Colonic mucosa (tissue), 4 donors: ENCODE results near the gene SPRN. TPM values are rescaled to one million over a fixed set of nuclear protein-coding genes. Genes with fewer than 3 reads are reported as not detected.
A peak's percentile ranks its signal among the peaks of the same experiment; 100 is the strongest.

ENCODE experiments used
- DNase-seq: peaks from one replicate; pipeline ENCODE4 v3.0.0-alpha.2; 2020
- H3K27ac ChIP-seq: fragments of 200-600 bp; one replicate; pipeline ENCODE4 v1.8.0; 2021
- H3K27me3 ChIP-seq: fragments of 200-600 bp; one replicate; pipeline ENCODE4 v1.8.0; 2021
- H3K36me3 ChIP-seq: fragments of 200-600 bp; one replicate; pipeline ENCODE4 v1.8.0; 2021
- H3K4me1 ChIP-seq: fragments of 200-600 bp; one replicate; pipeline ENCODE4 v1.8.0; 2021; ENCODE audit warnings: mild to moderate bottlenecking
- H3K4me3 ChIP-seq: fragments of 200-600 bp; one replicate; pipeline ENCODE4 v1.8.0; 2021
- H3K9ac ChIP-seq, 2 donors: one replicate each; pipeline ENCODE4 v1.7.0; 2013; ENCODE audit warnings: control low read depth in 2 of 2, low read depth in 2 of 2, low read length in 2 of 2
- H3K9me3 ChIP-seq: fragments of 200-600 bp; one replicate; pipeline ENCODE4 v1.8.0; 2021
- intact Hi-C: fragments of 100-400 bp; cut with DNase I; formaldehyde crosslinking; loops from one replicate; pipeline ENCODE4 v1.14.1; 2022
- total RNA-seq, 2 donors: library from RNA; stranded (reverse); fragmentation: NEBNext Ultra II Directional in 1 of 2; extraction: Animal tissue kit (Norgen Biotek cat#: 25700) in 1 of 2; gene quantifications; one replicate each; pipeline ENCODE4 v1.2.1, GENCODE V29; 2021
- TF ChIP-seq, protein P1 (sequence below): fragments of 200-600 bp; IDR thresholded peaks from one replicate; pipeline ENCODE4 v1.8.0; 2022; ENCODE audit warnings: antibody characterized with exemption, mild to moderate bottlenecking
- donor health status: healthy.
- donor health status: DM: no; HTN: no; CAD: no.
- donor health status: DM: no; HTN: no; CAD: no.

The SPRN gene
- total RNA-seq, 2 donors from 2014 or later = not detected

DNA sequence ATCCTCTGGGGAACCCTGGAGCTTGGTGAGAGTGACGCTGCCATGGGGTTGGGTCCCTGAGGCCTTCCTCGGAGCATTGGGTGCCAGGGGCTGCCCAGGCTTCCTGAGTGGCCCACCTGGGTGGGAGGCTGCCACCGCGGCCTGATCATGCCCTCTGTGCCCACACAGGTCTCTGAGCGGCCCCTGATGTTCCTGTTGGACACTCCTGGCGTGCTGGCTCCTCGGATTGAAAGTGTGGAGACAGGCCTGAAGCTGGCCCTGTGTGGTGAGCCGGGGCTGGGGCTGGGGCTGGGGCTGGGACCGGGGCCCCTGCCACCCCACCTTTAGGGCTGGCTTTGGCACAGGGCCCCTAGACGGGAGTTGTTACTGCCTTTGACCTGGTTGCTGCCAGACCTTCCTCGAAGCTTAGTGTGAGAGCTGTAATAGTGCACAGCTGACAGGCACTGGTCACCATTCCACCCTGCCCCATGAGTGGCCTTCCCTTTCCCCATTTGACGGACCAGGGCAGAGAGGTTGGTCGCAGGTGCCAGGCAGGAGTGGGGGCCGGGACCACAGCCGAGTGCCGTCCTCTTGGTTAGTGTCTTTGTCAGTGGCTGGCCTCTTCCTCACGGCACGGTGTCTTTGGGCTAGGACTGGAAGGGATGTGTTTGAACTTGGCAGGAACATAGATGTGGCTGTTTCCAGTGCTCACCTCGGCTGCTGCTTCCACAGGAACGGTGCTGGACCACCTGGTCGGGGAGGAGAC, 22.3 kb downstream of the SPRN start:
- H3K27me3 ChIP-seq = no peaks in the 10 kb centered on the region
- TF ChIP-seq, protein P1, sequence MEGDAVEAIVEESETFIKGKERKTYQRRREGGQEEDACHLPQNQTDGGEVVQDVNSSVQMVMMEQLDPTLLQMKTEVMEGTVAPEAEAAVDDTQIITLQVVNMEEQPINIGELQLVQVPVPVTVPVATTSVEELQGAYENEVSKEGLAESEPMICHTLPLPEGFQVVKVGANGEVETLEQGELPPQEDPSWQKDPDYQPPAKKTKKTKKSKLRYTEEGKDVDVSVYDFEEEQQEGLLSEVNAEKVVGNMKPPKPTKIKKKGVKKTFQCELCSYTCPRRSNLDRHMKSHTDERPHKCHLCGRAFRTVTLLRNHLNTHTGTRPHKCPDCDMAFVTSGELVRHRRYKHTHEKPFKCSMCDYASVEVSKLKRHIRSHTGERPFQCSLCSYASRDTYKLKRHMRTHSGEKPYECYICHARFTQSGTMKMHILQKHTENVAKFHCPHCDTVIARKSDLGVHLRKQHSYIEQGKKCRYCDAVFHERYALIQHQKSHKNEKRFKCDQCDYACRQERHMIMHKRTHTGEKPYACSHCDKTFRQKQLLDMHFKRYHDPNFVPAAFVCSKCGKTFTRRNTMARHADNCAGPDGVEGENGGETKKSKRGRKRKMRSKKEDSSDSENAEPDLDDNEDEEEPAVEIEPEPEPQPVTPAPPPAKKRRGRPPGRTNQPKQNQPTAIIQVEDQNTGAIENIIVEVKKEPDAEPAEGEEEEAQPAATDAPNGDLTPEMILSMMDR = no peak
- intact Hi-C loops = no loop called here
- no peak overlapping the region for H3K27ac ChIP-seq
- H3K9me3 ChIP-seq = no peaks in the 10 kb centered on the region
- no peak for DNase-seq
- peak overlapping the region in 1 of 2 donors; percentile 8 for H3K9ac ChIP-seq
- H3K36me3 ChIP-seq = peaks cover 12% of the 10 kb centered on the region
- H3K4me1 ChIP-seq = no peaks in the 10 kb centered on the region
- no peak overlapping the region for H3K4me3 ChIP-seq

DNA sequence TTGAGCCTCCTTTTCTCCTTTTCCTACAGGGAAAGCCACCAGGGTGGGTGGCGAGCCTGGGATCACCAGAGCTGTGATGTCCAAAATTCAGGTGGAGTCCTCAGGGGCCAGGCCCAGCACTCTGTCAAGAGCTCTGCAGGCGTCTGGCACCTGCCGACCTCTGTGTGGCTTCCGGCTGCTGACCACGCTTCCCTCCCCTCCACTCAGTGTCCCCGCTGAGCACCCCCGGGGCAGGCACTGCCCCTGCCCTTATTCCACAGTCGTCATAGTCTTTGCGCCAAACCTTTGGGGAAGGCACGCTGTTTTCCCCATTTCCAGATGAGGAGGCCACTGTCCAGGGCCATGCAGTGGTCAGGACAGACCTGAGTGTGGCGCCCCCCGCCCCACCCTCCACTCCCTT, 22.9 kb downstream of the SPRN start:
- TF ChIP-seq, protein P1 = no peak
- Histone ChIP-seq H3K9ac (peak overlapping the region in 1 of 2 donors; percentile 8), H3K4me3 (no peak overlapping the region), H3K36me3 (peaks cover 12% of the 10 kb centered on the region), H3K9me3 (no peaks in the 10 kb centered on the region), H3K27ac (peak overlapping the region; percentile 44), H3K4me1 (no peaks in the 10 kb centered on the region), H3K27me3 (no peaks in the 10 kb centered on the region)
- intact Hi-C loops = no loop called here
- DNase-seq = no peak

DNA sequence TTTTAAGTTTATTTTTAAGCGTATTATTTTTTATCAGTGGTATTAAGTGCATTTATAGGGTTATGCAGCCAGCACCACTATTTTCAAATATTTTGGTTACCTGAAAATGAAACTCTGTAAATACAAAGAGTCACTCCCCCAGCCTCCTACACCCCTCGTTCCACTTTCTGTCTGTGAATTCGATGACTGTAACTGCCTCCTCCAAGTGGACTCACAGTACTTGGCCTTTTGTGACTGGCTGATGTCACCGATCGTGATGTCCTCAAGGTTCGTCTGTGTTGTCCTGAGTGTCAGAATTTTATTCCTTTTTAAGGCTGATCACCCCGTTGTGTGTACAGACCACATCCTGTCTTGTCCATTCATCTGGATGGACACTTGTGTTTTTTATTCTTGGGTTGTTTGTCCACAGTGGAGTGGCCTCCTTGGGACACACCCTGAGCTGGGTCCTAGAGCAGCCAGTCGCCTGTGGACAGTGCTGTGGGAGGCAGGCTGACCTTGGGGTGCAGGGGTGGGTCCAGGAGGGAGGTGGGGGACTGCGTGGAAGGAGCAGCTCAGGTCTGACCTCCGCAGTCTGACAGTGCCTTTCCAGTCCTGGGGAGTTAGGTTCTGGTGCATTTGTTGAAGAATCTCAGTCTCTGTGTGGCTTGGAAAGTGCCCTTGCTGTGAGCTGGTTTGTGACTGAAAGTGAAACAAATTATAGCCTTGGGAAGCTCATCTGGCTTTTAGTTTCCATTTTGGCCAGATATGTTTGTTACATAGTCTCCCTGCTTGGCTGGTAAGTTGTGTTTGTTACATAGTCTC, 23.6 kb downstream of the SPRN start:
- peaks cover 12% of the 10 kb centered on the region for H3K36me3 ChIP-seq
- no peak for DNase-seq
- no peak overlapping the region for H3K4me3 ChIP-seq
- no peak overlapping the region for H3K9ac ChIP-seq
- TF ChIP-seq, protein P1 = no peak
- H3K9me3 ChIP-seq = no peaks in the 10 kb centered on the region
- H3K27me3 ChIP-seq = no peaks in the 10 kb centered on the region
- peak overlapping the region; percentile 44 for H3K27ac ChIP-seq
- intact Hi-C loops = no loop called here
- H3K4me1 ChIP-seq = no peaks in the 10 kb centered on the region

DNA sequence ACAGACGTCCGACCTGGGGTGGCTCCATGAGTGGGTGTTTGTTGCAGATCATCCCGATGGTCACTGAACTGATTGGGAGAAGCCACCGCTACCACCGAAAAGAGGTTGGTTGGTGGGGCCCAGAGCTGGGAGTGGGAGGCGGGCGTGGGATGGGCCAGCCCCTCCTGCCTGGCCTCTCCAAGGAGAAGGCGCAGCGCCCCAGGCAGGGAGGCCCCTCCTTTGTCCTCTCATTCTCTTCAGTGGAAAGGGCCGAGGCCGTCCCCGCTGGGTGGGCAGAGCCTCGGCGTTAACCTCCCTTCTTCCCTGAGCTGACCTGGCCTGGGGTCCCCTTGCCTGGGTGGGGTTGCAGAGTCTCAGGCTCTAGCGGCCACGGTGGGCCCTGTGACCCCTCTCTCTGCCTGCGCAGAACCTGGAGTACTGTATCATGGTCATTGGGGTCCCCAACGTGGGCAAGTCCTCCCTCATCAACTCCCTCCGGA, 25.3 kb downstream of the SPRN start:
- TF ChIP-seq, protein P1 = no peak
- Histone ChIP-seq H3K27me3 (no peaks in the 10 kb centered on the region), H3K4me1 (peaks cover 8% of the 10 kb centered on the region), H3K4me3 (no peak overlapping the region), H3K9ac (no peak overlapping the region), H3K36me3 (peaks cover 12% of the 10 kb centered on the region), H3K27ac (no peak overlapping the region), H3K9me3 (no peaks in the 10 kb centered on the region)
- intact Hi-C loops = no loop called here
- no peak for DNase-seq

DNA sequence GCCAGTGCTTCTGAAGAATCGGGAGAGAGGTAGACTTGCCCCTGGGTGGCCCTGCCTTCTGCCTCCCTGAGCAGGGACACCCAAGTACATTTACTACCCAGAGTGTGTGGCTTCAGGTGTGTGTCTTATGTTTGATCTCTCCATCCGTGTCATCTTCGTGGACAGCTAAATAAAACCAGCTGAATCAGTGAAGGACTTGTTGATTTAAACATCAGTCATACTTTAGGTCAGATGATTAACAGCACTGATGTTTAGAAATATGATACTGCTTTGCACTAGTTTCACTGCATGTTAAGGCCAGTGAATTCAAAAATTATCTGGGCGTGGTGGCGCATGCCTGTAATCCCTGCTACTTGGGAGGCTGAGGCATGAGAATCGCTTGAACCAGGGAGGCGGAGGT, 26.5 kb downstream of the SPRN start:
- no peak overlapping the region for H3K27ac ChIP-seq
- H3K9me3 ChIP-seq = no peaks in the 10 kb centered on the region
- H3K4me1 ChIP-seq = peaks cover 8% of the 10 kb centered on the region
- intact Hi-C loops = no loop called here
- TF ChIP-seq, protein P1 = no peak
- H3K9ac ChIP-seq = no peak overlapping the region
- H3K4me3 ChIP-seq = no peak overlapping the region
- H3K27me3 ChIP-seq = no peaks in the 10 kb centered on the region
- no peak for DNase-seq
- H3K36me3 ChIP-seq = peaks cover 12% of the 10 kb centered on the region
